ENCODE measurements around the gene ZNF304.
"Not testable (repeated sequence)": the region's sequence is repeated elsewhere in the genome, so short reads cannot be mapped to it uniquely, and the experiment has no call there.

ZNF304 gene

DNA sequence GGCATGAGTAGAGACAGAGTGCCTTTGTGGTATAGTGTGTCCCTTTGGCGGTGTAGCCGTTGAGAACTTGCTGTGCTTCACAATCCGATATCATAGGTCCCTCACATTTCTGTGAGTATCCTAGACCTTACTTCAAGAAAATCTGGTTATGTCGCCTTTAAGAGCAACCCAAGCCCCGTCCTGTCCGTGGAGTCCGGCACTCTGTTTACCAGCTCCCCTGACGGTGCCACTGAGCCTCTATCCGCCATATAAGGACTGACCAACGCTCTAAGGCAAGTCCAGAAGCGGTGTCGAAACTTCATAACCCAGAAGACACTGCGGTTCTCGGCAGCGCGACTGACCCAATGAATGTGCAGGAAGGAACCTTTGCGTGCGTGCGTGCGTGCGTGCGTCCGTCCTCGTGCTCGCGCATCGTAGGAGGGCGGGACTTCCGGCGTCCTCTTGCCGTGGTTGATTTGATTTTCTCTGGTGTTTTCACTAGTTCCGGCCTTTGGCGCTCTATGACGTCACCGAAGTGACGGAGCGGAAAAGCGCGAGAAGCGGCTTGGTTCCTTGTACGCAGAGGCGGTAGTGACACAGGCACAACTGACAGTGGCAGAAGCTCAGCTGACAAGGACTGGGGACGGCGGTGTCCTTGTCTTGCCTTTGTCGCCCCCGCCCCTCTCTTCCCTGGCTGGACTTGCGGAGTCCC is 12.1 kb downstream of the ZNF304 start, which contains the start of the genes TRAPPC2B and ZNF547:
Gene TRAPPC2B, plus strand, starts transcription at position 555 of the 691 bp plus-strand sequence. CDS start 1,283 bp downstream, outside the sequence.
Gene ZNF547, plus strand, starts transcription at position 555 of the 691 bp plus-strand sequence. CDS start 5,005 bp downstream, outside the sequence.
- DNase-seq = peak; percentile 97

GRCh38 chr19:57363688-57364181 is 12.7 kb downstream of the ZNF304 start:
- DNase-seq = no peak

GRCh38 chr19:57366776-57367175 is 15.7 kb downstream of the ZNF304 start:
- no peak for DNase-seq

DNA sequence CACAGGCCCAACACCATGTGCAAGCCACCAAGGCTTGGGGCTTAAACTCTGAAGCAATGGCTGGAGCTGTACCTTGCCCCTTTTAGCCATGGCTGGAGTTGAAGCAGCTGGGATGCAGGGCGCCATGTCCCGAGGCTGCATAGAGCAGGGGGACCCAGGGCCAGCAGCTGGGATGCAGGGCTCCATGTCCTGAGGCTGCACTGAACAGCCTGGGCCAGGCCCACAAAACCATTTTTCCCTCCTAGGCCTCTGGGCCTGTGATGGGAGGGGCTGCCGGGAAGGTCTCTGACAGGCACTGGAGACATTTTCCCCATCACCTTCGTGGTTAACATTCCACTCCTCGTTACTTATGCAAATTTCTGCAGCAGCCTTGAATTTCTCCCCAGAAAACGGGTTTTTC is 23.1 kb downstream of the ZNF304 start:
- DNase-seq = no peak

DNA sequence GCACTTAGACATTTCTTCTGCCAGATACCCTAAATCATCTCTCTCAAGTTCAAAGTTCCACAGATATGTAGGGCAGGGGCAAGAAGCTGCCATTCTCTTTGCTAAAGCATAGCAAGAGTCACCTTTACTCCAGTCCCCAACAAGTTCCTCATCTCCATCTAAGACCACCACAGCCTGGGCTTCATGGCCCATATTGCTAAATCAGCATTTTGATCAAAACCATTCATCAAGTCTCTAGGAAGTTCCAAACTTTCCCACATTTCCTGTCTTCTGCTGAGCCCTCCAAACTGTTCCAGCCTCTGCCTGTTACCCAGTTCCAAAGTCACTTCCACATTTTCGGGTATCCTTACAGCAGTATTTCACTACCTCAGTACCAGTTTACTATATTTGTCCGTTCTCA is 23.6 kb downstream of the ZNF304 start:
- DNase-seq = not testable (repeated sequence)

DNA sequence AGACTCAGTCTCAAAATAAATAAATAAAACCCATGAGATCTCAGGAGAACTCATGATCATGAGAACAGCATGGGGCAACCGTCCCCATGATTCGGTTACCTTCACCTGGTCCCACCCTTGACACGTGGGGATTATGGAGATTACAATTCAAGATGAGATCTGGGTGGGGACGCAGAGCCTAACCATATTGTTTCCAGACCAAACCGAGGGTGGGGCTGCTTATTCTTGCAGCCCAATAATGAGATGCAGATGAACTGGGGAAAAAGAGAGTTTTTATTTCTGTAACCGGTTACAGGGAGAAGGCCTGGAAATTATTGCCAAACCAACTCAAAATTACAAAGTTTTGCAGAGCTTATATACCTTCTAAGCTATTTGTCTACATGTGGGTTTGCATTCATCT is 25.1 kb downstream of the ZNF304 start:
- no peak for DNase-seq

DNA sequence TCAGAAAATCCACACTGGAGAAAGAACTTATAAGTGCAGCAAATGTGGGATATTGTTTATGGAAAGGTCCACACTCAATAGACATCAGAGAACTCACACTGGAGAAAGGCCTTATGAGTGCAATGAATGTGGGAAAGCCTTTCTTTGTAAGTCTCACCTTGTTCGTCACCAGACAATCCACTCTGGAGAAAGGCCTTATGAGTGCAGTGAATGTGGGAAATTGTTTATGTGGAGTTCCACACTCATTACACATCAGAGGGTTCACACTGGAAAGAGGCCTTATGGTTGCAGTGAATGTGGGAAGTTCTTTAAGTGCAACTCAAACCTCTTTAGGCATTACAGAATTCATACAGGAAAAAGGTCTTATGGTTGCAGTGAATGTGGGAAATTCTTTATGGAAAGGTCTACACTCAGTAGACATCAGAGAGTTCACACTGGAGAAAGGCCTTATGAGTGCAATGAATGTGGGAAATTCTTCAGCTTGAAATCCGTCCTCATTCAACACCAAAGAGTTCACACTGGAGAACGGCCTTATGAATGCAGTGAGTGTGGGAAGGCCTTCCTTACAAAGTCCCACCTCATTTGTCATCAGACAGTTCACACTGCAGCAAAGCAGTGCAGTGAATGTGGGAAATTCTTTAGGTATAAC is 26.6 kb downstream of the ZNF304 start:
- DNase-seq = no peak

- no peak for DNase-seq
Observed at GRCh38 chr19:57380923-57381322, 29.9 kb downstream of the ZNF304 start.

DNA sequence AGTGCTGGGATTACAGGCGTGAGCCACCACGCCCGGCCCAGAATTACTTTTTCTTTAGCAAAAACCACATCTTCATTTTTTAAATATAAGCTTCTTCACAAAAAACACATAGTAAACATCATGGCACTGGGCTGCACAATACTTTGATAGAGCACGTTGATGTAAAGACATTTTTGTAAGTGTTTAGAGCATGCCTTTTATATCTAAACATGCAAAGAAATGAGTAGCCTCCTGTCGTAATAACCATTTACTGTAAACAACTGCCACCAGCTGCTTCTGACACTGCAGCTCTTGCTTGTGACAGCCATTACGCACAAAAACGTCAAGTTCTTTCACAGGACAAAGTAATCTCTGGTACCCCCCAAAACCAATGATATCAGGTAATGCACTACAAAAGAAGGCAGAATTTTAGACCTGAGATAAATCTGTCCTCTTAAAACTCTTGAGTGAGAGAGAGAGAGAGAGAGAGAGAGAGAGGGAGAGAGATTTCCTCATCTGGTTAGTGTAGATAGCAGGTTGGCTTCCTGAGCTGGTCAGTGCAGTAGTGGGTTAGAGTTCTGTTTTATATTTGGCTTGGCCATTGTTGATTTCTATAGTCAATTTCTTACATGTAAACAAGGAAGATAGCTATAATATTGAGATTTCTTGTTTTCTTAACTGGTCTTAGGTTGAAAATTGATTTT is 31.9 kb downstream of the ZNF304 start:
- DNase-seq = no peak

GRCh38 chr19:57389194-57389729 is 38.2 kb downstream of the ZNF304 start:
- no peak for DNase-seq

DNA sequence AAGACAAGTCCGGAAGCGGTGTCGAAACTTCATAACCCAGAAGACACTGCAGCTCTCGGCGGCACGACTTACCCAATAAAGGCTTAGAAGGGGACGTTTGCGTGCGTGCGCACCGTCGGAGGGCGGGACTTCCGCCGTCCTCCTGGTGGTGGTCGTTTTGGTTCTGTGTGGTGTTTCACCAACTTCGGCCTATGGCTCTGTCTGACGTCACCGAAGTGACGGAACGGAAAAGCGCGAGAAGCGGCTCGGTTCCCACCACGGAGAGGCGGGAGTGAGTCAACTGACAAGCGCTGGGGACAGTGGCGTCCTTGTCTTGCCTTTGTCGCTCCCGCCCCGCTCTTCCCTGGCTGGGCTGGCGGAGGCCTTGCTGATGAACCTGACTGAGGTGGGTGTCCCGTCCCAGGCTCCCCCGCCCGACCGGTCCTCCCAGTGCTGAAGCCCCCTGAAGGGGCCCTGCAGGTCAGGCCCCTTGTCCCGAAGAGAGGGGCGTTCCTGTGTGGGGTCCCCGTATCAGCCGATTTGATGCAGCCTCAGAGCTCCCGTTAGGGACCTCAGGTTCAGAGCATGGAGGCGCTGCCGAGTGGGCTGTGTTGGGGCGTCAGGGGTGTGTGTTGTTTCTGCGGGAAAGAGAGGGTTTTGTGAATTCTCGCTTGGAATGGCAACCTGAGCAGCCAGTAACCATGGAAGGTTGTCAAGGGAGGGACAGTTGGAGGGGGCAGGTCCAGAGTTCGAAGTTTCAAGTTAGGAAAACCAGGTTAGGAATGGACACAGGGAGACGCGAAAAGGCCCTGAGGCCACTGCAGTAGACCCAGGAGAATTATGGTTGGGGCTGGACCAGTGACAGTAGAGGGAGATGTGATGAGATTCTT is 38.9 kb downstream of the ZNF304 start, which contains the start of gene ZNF548:
Gene ZNF548, plus strand, starts transcription at position 125 of the 869 bp plus-strand sequence. Its CDS starts 246 bp downstream, at position 371.
- DNase-seq = peak; percentile 96

DNA sequence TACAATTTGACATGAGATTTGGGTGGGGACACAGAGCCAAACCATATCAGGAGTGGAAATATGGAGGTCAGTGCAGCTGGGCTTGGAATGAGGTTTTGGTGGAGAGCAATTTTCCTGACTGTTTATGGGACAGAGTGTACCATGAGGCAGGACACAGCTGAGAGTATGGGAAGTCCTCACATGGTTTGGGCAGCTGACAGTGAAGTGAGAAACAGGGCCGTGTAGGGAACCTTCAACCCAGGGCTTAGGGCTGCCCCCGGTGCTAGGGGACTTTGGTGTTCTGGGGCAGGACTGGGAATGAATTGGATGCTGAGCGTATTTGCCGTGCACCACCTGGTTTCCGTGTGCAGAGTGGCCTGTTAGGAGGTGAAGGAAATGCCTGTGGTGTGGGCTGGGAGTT is 44.6 kb downstream of the ZNF304 start:
- no peak for DNase-seq

GRCh38 chr19:57398868-57399267 is 47.8 kb downstream of the ZNF304 start:
- DNase-seq = no peak

DNA sequence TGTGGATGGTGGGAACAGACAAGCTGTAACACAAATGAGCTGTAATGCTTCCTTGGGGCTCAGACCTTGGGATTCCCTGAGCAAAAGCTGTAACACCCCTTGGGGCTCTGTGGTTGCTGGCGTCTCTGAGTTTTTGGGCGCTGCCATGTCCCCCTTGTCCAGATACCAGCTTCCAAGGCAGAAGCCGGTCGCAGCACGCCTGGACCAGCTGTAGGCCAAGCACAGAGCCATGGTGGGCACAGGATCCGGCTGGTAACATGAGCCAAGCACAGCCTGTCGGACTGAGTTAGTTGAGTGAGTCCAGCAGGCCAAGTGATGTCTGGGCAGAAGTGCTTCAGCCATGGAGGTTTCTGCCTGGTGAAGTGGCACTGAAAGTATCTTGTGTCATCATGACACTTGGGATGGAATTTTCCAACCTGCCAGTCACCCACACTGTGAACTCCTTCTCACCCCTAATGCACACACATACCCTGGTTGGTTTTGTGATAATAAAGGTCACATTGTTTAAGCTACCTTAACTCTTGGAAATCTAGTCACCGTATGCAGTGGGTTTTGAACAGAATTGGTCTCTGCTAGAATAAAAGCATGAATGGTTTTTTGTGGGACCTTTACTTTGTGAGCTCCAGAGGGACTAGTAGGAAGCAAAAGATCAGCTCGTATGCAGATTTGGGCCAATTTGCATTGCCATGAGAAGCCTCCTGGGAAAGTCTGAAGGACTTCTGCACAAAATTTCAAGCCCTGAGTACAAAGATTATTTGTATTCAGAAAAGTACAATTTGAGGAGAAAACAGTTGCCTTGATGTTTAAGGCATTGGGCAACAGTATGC is 52.9 kb downstream of the ZNF304 start:
- no peak for DNase-seq

DNA sequence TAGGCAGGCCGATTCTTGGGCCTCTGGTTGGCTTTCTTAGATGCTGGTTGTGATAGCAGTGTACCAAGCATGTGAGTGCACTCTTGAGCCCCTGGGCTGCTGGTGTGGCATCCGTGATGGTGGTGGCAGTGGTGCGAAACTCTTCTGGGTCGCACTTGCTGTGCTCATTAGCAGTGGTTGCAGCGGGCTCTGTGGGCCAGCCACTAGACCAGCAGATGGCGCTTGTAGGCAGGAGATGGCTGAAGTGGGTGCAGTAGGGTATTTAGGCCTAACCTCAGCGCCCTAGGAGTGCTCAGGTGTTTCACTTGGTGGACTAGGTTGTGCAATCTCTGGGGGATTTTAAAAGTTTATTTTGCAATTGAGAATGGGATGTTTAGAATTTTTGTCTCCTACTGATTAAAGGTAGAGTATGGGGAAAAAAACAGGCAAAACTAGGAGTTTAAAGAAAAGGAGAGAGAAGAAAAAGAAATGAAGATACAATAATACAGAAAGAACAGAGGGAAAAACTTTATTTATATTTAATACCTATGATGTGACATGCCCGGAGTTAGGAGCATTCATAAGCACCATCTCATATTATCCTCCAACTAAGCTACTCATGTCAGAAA is 55.5 kb downstream of the ZNF304 start:
- peak; percentile 31 for DNase-seq

Measured in NCI-H526 treated with DMSO at 0.1 percent for 48 hours (cell line).